Testis (tissue), 2 donors: ENCODE results near the gene NLRP10.

ENCODE experiments used
- CTCF ChIP-seq, 3 experiments: fragments of 450-650 bp in 2 of 3; fragments of 200-600 bp in 1 of 3; sonication (generic) in 1 of 3; IDR thresholded peaks; one replicate each; pipeline ENCODE4 v1.5.1; 2016 to 2019; ENCODE audit warnings: antibody characterized with exemption in 3 of 3, mild to moderate bottlenecking in 2 of 3, moderate library complexity in 1 of 3
- POLR2A ChIP-seq: fragments of 450-650 bp; IDR thresholded peaks from one replicate; pipeline ENCODE4 v1.6.1; 2017; ENCODE audit warnings: antibody characterized with exemption, mild to moderate bottlenecking, moderate library complexity

DNA sequence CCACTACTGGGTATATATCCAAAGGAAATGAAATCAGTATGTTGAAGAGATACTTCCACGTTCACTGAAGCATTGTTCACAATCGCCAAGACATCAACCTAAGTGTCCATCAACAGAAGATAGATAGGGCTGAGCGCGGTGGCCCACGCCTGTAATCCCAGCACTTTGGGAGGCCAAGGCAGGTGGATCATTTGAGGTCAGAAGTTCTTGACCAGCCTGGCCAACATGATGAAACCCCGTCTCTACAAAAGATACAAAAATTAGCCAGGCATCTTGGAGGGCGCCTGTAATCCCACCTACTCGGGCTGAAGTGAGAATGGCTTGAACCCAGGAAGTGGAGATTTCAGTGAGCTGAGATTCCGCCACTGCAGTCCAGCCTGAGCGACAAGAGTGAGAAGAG, 34.5 kb upstream of the NLRP10 start:
- TF ChIP-seq CTCF (IDR thresholded peaks at IDR 0.05) = no peak
- no peak for TF ChIP-seq POLR2A
